Stimulated activated CD4-positive, alpha-beta T cell treated with anti-CD3 and anti-CD28 coated beads, Interleukin-12 subunit alpha, Interleukin-12 subunit beta, amount 100 ng/mL, for 48 hours (primary cell): Measurements from ENCODE around the gene FGFR4.

Source experiments
- DNase-seq, 3 donors: peaks; one replicate each; pipeline ENCODE4 v3.0.0-alpha.2; 2020; ENCODE audit warnings: low read depth in 2 of 3, low spot score in 1 of 3

The FGFR4 gene

DNA sequence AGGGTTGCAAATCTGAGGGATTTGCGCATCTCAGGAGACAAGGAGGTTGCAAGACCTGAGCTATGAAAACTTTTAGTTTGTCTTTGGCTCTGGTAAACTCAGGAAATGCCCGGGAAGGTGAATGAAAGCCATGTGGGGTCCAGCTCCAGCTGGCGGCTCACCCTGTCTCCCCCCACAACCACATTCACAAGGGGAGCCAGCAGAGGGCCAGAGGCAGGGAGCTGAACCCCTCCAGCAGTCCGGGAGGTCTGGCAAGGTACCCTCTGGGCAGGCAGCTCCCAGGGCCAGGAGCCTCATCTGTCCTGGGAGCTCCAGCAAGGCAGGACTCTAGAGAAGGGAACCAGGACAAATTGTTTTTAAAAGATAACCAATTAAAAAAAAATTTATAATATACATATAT, 2.5 kb upstream of the FGFR4 start:
- no peak for DNase-seq

DNA sequence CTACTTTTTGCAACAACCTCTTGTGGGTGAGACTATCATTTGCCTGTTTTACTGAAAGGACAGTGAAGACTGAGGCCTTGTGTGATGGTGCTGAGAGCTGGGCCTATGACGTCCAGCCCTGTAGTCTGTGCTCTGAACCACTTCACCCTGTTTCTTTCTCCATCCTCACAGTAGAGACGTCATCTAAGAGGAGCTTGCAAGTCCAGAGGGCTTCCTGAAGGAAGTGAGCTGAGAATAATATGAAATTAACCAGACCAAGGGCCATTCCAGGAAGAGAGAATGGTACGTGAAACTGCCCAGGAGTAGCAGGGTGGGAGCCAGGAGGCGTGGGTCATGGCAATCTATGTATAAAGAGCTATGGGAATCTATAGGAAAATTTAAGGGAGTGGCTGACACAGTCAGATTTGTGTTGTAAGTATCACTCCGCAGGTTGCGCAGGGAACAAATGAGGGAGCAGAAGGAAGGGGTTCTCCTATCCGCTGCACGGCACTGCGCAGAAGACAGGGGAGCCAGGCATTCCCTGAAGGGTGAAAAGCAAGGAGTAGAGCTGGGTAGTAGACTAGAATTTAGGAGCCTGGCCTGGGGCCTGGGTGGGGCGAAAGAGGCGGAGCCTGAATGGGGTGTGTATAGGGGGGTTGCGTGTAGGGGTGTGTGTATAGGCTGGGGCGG, 596 bp upstream of the FGFR4 start:
- DNase-seq: no peak

DNA sequence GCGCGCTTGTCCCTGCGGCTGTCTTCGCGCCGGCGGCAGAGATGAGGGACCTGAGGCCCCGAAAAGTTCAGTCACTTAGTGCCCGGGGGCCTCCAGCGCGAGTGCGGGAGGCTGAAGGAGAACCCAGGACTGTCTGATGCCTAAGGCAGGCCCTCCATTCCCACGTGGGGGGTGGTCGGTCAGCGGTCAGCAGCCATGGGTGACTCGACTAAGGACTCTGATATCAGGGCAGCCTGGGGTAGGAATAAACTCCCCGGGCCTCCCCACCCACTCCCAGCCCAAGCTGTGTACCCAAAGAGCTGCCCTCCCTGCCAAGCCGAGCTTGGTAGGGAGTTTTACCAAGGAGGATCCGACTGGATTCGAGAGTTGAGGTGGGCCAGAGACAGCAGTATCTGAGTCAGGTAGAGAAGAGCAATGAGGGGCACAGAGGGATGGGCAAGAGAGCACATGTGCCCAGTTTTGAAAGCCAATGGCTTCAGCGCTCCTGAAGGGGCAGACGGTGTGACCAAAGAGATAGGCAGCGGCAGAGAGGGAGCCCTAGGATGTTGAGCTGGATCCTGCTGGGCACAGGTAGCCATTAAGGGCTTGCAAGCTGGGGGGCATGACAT, 787 bp downstream of the FGFR4 start:
- no peak for DNase-seq

DNA sequence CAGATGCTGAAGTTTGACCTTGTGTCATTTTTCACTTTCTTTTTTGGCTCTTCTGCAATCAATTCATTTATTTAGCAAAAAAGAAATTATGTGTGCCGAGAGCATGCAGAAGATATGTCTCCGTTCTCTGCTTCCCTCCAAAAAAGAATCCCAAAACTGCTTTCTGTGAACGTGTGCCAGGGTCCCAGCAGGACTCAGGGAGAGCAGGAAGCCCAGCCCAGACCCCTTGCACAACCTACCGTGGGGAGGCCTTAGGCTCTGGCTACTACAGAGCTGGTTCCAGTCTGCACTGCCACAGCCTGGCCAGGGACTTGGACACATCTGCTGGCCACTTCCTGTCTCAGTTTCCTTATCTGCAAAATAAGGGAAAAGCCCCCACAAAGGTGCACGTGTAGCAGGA, 2.4 kb downstream of the FGFR4 start:
- DNase-seq: no peak

DNA sequence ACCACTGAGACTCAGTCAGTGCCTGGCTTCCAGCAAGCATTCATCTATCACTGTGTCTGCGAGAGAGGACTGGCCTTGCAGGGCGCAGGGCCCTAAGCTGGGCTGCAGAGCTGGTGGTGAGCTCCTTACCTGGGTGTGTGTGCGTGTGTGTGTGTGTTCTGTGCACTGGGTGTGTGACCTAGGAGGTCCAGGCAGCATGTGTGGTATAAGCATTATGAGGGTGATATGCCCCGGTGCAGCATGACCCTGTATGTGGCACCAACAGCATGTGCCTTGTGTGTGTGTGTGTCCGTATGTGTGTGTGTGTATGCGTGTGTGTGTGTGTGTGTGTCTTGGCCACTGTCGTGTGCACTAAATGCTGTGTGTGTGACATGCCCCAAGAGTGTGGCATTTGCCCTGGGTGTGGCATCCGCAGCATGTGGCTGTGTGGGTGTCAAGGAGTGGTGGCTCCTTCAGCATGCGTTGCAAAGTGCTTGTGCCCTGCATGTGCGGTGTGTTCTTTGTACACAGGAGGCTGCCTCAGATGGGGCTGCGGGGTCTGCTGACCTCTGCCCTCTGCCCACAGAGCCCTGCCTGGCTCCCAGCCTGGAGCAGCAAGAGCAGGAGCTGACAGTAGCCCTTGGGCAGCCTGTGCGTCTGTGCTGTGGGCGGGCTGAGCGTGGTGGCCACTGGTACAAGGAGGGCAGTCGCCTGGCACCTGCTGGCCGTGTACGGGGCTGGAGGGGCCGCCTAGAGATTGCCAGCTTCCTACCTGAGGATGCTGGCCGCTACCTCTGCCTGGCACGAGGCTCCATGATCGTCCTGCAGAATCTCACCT, 3.3 kb downstream of the FGFR4 start:
- DNase-seq: no peak

DNA sequence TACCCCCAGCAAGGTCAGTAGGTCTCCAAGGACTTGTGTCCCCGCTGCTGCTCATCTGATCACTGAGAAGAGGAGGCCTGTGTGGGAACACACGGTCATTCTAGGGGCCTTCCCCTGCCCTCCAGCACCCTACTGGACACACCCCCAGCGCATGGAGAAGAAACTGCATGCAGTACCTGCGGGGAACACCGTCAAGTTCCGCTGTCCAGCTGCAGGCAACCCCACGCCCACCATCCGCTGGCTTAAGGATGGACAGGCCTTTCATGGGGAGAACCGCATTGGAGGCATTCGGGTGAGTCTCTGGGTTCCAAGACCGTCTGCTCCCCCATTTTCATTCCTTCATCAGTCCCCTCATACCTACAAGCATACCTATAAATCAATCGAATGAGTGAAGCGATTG, 4.1 kb downstream of the FGFR4 start:
- DNase-seq: no peak

DNA sequence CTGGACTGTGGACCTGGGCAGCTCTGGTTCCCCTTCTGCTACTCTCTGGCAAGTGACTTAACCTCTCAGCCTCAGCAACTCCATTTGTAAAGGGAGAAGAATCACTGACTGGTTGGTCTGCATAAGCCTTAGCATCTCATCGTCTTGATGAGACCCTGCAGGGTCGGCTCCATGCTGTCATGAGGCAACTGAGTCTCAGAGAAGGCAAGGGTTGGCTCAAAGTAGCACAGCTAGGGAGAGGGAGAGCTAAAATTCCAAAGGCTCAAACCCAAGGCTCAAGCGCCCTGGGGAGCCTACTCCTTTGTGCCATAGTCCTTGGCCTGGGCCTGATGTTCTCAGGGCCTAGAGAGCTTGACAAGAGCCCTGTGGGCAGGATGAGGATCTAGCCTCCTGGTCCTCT, 4.5 kb downstream of the FGFR4 start:
- no peak for DNase-seq

DNA sequence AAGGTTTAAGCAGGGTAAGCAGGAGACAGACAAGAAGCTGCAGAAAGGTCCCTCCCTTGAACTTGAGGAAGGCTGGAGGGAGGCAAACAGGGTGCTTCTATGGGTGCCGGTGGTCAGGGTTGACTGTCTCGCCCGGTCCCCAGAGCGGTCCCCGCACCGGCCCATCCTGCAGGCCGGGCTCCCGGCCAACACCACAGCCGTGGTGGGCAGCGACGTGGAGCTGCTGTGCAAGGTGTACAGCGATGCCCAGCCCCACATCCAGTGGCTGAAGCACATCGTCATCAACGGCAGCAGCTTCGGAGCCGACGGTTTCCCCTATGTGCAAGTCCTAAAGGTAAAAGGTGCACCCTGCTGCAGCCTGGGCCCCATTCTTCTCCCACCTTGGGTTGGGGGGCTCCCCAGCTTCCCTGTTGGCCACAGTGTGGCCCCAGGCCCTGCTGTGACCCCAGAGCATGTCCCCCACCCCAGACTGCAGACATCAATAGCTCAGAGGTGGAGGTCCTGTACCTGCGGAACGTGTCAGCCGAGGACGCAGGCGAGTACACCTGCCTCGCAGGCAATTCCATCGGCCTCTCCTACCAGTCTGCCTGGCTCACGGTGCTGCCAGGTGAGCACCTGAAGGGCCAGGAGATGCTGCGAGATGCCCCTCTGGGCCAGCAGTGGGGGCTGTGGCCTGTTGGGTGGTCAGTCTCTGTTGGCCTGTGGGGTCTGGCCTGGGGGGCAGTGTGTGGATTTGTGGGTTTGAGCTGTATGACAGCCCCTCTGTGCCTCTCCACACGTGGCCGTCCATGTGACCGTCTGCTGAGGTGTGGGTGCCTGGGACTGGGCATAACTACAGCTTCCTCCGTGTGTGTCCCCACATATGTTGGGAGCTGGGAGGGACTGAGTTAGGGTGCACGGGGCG, 5.7 kb downstream of the FGFR4 start:
- DNase-seq: no peak

DNA sequence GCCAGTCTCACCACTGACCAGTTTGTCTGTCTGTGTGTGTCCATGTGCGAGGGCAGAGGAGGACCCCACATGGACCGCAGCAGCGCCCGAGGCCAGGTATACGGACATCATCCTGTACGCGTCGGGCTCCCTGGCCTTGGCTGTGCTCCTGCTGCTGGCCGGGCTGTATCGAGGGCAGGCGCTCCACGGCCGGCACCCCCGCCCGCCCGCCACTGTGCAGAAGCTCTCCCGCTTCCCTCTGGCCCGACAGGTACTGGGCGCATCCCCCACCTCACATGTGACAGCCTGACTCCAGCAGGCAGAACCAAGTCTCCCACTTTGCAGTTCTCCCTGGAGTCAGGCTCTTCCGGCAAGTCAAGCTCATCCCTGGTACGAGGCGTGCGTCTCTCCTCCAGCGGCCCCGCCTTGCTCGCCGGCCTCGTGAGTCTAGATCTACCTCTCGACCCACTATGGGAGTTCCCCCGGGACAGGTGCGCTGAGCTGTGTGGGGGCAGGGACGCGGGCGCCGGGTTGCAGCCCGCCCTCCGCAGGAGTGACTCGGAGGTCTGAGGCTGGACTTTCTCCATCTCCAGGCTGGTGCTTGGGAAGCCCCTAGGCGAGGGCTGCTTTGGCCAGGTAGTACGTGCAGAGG, 6.5 kb downstream of the FGFR4 start:
- no peak for DNase-seq

DNA sequence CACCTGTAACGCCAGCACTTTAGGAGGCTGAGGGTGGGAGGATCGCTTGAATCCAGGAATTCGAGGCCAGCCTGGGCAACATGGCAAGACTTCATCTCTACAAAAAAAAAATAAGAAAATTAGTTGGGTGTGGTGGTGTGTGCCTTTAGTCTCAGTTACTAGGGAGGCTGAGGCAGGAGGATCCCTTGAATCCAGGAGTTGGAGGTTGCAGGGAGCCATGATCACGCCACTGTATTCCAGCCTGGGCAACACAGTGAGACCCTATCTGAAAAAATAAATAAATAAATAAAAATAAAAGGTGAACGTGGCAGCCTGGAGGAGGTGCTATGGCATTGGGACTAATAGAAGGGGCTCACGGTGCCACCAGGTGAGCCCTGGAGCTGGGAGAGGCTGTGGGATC, 7.1 kb downstream of the FGFR4 start:
- DNase-seq: no peak

DNA sequence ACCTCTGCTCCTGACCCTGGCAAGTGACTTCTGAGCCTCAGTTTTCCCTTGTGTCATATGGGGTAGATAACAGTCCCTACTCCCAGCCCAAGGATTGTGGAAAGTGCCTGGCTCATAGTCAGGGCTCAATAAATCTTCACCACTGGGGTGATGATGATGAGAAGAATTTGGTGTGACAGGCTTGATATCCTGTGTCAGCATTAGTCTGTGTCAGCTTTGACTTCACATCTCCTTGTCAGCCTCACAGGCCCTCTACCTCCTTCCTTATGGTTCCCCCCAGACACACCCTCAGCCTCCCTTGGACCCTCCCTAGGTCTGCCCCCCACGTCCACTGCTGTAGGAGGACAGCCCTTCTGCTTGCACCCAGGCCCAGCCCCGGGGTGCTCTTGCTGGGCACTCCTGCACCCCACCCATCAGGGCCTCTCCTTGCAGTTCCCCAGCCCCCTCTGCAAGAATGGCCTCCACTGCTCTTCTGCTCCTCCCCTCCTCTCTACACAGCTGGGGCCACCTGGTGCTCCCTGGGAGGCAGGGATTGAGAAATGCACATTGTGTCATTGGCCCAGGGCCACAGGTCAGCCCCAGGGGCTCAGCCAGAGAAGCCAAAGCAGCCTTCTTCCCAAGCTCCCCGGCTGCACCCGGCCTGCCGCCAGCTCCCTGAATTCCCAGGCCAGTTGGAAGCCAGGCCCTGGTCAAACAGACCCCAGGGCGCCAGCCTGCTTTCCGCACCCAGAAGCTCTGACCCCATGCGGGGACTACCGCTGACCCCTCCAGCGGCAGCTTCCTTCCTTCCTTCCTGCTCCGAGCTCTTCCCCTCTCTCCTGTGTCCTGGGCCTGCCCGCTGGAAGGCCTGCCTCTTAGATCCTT, 7.7 kb downstream of the FGFR4 start:
- DNase-seq: no peak

DNA sequence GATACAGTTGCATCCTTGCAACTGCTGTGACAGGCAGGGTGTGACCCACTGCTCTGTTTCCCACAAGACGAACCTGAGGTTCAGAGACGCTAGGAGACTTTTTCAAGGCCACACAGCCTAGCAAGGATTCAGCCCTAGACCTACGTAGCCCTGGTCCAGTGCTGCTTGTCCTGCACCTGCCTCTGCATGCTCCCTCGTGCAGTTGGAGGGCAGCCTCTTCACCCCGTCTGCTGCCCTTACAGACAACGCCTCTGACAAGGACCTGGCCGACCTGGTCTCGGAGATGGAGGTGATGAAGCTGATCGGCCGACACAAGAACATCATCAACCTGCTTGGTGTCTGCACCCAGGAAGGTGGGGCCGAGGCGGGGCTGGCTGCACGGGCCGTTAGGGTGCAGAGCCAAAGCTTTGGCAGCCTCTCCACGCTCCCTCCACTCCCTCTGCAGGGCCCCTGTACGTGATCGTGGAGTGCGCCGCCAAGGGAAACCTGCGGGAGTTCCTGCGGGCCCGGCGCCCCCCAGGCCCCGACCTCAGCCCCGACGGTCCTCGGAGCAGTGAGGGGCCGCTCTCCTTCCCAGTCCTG, 8.5 kb downstream of the FGFR4 start:
- DNase-seq: no peak

DNA sequence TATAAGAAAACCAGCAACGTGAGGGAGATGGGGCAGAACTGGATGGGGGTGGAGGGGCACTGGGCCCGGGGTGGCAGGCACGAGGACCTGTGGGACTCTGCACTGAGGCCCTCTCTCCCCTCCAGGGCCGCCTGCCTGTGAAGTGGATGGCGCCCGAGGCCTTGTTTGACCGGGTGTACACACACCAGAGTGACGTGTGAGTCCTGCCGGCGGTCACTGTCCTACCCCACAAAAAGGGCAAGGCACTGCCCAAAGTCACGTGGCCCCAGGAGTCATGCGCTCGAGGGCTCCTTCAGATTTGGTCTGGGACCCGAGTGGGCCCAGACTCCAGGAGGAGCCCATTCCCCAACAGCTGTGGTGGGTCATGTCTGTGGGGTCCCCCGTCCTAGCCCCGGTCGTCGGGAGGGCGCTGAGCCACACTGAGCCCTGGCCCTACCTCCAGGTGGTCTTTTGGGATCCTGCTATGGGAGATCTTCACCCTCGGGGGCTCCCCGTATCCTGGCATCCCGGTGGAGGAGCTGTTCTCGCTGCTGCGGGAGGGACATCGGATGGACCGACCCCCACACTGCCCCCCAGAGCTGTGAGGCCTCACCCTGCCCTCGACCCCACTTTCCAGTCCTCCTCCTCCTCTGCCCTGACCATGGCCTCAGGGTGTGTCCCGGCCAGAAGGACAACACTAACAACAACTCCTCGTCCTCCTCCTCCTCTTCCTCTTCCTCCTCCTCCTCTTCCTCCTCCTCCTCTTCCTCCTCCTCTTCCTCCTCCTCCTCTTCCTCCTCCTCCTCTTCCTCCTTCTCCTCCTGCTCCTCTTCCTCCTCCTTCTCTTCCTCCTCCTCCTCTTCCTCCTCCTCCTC, 9.7 kb downstream of the FGFR4 start:
- DNase-seq: no peak

DNA sequence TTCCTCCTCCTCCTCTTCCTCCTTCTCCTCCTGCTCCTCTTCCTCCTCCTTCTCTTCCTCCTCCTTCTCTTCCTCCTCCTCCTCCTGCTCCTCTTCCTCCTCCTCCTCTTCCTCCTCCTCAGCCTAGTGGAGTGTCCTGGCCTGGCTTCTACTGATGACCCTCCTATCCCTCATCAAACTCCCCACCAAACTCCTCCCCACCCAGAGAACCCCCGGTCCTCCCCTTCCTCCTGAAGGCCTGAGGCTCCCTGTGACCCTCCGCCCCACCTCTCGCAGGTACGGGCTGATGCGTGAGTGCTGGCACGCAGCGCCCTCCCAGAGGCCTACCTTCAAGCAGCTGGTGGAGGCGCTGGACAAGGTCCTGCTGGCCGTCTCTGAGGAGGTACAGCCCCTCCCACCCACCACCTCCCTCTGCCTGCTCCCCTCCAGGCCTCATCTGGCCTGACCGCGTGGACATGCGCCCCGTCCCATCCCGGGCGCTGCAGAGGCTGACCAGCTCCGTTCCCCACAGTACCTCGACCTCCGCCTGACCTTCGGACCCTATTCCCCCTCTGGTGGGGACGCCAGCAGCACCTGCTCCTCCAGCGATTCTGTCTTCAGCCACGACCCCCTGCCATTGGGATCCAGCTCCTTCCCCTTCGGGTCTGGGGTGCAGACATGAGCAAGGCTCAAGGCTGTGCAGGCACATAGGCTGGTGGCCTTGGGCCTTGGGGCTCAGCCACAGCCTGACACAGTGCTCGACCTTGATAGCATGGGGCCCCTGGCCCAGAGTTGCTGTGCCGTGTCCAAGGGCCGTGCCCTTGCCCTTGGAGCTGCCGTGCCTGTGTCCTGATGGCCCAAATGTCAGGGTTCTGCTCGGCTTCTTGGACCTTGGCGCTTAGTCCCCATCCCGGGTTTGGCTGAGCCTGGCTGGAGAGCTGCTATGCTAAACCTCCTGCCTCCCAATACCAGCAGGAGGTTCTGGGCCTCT, 10.6 kb downstream of the FGFR4 start:
- DNase-seq: no peak

DNA sequence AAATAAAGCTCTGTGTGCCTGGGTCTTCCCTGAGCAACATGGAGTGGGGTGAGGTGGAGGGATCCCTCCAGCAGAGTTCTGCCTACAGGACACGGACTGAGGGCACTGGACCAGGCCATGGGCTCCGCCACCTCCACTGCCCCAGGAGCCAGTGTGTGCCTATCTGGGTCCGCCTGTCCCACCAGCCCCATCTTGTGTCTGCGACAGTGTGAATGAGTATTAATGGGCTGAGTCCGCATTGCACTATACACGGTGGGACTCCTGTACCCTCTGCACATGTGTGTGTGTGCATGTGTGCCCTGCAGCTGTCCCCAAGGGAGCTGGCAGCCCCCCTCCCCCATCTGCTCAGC, 11.4 kb downstream of the FGFR4 start:
- no peak for DNase-seq

DNA sequence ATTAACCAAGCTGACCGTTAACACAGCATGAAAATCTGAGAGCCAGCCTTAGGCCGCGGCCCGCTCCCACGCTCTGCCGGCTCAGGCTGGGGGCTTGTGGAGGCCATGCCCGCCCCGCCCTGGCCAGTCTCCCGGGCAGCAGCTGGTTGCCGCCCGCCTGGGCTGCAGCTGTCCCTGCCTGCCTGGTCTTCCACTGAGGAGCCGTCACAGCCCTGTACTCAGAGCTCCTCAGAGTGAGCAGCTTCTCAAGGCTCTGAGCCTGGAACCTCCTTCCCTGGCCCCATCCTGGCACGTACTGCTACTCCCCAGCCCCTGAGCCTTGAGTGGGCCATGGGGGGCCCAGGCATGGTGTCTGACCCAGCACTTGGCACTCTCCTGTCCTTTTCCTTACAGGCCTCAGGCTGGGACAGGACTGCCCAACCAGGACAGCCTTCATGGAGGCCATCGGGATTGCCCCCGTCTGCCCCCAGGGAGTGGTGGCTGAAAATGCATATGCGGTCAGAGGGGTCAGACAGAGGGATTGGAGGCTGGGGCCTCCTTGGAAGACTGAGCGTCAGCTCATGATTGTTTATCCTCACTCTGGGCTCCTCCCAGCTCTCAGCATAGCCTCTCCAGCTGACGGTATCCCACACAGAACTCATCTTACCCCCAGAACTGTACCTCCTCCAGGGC, 11.9 kb downstream of the FGFR4 start:
- no peak for DNase-seq

DNA sequence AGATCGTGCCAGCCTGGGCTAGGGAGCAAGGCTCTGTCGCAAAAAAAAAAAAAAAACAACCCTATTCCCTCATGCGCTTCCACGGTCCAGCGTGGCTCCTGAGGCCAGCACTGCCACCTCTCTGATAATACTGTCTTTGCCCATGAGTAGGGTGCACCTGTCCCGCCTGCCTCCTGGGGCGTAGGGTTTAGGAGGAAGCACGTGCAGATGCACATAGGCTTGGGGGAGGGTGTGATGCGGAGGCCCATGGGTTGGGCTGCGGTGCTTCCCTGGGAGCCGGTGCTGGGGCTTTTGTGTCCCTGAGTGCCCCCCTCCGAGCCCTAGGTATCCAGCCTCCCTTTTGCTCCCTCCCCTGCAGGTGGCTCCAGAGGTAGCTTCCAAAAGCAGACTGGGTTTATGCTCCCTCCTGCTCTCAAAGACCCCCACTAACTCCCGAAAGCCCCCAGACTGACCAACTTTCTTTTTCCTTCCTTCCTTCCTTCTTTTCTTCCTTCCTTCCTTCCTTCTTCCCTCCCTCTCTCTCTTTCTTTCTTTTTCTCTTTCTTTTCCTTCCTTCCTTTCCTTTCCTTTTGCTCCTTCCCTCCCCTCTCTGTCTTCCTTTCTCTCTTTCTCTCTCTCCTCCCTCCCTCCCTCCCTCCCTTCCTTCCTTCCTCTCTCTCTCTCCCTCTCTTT, 12.8 kb downstream of the FGFR4 start:
- no peak for DNase-seq
